HL-60 (cell line): Measurements from ENCODE around the gene ERAP2.

ENCODE experiments used
- POLR2AphosphoS5 ChIP-seq: IDR thresholded peaks from 2 replicates; pipeline ENCODE4 v1.6.1; 2012; ENCODE audit warnings: low read depth
- TF ChIP-seq, protein P1 (sequence below): IDR thresholded peaks from one replicate; pipeline ENCODE4 v1.5.1; 2011; ENCODE audit warnings: low read length, control low read depth, inconsistent platforms; ENCODE audit not compliant: insufficient read depth
- TF ChIP-seq, protein P2 (sequence below): IDR thresholded peaks from 2 replicates; pipeline ENCODE4 v1.6.1; 2012; ENCODE audit warnings: low read depth; ENCODE audit not compliant: insufficient replicate concordance

DNA sequence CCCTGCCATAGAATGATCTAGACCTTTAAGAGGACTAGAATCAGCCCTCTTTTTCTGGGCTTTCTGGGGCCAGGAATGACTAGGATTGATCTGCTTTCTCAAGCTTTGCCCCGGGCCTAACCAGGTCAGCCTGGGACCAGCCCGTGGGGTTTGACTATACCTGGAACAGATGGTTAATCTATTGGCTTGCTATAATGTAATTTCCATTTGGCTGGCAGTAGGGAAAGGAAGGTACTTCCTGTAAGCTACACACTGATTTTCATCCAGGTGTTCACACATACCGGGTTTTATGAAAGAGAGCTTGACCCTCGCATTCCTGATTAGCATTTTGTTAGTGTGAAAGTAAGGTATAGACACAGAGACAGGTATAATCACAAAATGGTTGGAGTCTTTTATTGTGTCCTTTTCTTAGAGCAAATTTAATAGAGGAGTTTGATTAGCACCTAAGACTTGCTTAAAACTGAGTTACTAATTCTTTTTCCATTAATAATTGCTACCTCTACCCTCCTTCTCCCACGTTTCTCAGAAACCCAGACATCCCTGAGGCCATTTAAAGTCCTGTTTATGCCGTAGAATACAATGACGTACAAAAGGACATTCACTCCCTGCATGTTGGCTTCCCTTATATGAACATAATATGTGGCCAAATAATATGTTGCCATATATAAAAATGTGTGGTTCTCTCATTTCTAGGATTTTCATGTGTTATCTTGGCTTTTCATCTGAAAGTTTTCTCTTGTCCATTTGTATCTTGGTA lies 76.9 kb downstream of the ERAP2 start:
- TF ChIP-seq, protein P1, sequence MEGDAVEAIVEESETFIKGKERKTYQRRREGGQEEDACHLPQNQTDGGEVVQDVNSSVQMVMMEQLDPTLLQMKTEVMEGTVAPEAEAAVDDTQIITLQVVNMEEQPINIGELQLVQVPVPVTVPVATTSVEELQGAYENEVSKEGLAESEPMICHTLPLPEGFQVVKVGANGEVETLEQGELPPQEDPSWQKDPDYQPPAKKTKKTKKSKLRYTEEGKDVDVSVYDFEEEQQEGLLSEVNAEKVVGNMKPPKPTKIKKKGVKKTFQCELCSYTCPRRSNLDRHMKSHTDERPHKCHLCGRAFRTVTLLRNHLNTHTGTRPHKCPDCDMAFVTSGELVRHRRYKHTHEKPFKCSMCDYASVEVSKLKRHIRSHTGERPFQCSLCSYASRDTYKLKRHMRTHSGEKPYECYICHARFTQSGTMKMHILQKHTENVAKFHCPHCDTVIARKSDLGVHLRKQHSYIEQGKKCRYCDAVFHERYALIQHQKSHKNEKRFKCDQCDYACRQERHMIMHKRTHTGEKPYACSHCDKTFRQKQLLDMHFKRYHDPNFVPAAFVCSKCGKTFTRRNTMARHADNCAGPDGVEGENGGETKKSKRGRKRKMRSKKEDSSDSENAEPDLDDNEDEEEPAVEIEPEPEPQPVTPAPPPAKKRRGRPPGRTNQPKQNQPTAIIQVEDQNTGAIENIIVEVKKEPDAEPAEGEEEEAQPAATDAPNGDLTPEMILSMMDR = no peak
- TF ChIP-seq, protein P2, sequence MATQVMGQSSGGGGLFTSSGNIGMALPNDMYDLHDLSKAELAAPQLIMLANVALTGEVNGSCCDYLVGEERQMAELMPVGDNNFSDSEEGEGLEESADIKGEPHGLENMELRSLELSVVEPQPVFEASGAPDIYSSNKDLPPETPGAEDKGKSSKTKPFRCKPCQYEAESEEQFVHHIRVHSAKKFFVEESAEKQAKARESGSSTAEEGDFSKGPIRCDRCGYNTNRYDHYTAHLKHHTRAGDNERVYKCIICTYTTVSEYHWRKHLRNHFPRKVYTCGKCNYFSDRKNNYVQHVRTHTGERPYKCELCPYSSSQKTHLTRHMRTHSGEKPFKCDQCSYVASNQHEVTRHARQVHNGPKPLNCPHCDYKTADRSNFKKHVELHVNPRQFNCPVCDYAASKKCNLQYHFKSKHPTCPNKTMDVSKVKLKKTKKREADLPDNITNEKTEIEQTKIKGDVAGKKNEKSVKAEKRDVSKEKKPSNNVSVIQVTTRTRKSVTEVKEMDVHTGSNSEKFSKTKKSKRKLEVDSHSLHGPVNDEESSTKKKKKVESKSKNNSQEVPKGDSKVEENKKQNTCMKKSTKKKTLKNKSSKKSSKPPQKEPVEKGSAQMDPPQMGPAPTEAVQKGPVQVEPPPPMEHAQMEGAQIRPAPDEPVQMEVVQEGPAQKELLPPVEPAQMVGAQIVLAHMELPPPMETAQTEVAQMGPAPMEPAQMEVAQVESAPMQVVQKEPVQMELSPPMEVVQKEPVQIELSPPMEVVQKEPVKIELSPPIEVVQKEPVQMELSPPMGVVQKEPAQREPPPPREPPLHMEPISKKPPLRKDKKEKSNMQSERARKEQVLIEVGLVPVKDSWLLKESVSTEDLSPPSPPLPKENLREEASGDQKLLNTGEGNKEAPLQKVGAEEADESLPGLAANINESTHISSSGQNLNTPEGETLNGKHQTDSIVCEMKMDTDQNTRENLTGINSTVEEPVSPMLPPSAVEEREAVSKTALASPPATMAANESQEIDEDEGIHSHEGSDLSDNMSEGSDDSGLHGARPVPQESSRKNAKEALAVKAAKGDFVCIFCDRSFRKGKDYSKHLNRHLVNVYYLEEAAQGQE = no peak
- no peak for TF ChIP-seq POLR2AphosphoS5
